ENCODE results near the gene ANKRD22.
"Not testable (repeated sequence)": the region's sequence is repeated elsewhere in the genome, so short reads cannot be mapped to it uniquely, and the experiment has no call there.

GRCh38 chr10:88882646-88883447 lies 31.2 kb upstream of the ANKRD22 start:
- TF ChIP-seq POLR2A, CTCF (IDR thresholded peaks at IDR 0.05): not testable (repeated sequence)

All from transverse colon (tissue), 3 donors.